Uterus (tissue), 2 donors: ENCODE data around the gene HOXC4.

Experiments
- CTCF ChIP-seq, 4 experiments: fragments of 200-600 bp in 2 of 4; fragments of 450-650 bp in 2 of 4; sonication (generic) in 2 of 4; IDR thresholded peaks; one replicate each; pipeline ENCODE4 v1.5.1; 2016 to 2019; ENCODE audit warnings: antibody characterized with exemption in 4 of 4, mild to moderate bottlenecking in 2 of 4, moderate library complexity in 1 of 4
- POLR2A ChIP-seq, 2 donors: fragments of 450-650 bp; IDR thresholded peaks; one replicate each; pipeline ENCODE4 v1.6.1; 2016; ENCODE audit warnings: antibody characterized with exemption in 2 of 2, mild to moderate bottlenecking in 1 of 2, moderate library complexity in 1 of 2

- TF ChIP-seq CTCF (IDR thresholded peaks at IDR 0.05) (no peak), POLR2A (IDR thresholded peaks at IDR 0.05) (no peak)
Observed at GRCh38 chr12:54033106-54033979, 20.3 kb upstream of the HOXC4 start.
